Activated naive CD4-positive, alpha-beta T cell treated with anti-CD3 and anti-CD28 coated beads, Interleukin-2, amount 10 ng/mL, durations not matched to agents 7 days and 5 days (primary cell): ENCODE data around the gene NOL7.
A peak's percentile ranks its signal among the peaks of the same experiment; 100 is the strongest.

Experiments used
- CTCF ChIA-PET: fragments of 350-600 bp; sonication (Branson Sonifier 250); formaldehyde crosslinking; loops from one replicate; lab custom pipeline; 2021; ENCODE audit warnings: antibody characterized with exemption; lab: Charles Lee
- DNase-seq: peaks from one replicate; pipeline ENCODE4 v3.0.0-alpha.2; 2020
- H3K27ac Mint-ChIP-seq: one replicate; pipeline ENCODE4 v1.8.0; 2021; ENCODE audit warnings: mild to moderate bottlenecking, moderate library complexity, mixed read lengths
- H3K27me3 Mint-ChIP-seq: one replicate; pipeline ENCODE4 v1.8.0; 2021; ENCODE audit warnings: mild to moderate bottlenecking, mixed read lengths
- H3K36me3 Mint-ChIP-seq: one replicate; pipeline ENCODE4 v1.8.0; 2021; ENCODE audit warnings: mixed read lengths
- H3K4me1 Mint-ChIP-seq: one replicate; pipeline ENCODE4 v1.8.0; 2021; ENCODE audit warnings: mixed read lengths
- H3K4me3 Mint-ChIP-seq: one replicate; pipeline ENCODE4 v1.8.0; 2021; ENCODE audit warnings: mild to moderate bottlenecking, moderate library complexity, mixed read lengths
- H3K9me3 Mint-ChIP-seq: one replicate; pipeline ENCODE4 v1.8.0; 2021; ENCODE audit warnings: mixed read lengths

NOL7 gene

DNA sequence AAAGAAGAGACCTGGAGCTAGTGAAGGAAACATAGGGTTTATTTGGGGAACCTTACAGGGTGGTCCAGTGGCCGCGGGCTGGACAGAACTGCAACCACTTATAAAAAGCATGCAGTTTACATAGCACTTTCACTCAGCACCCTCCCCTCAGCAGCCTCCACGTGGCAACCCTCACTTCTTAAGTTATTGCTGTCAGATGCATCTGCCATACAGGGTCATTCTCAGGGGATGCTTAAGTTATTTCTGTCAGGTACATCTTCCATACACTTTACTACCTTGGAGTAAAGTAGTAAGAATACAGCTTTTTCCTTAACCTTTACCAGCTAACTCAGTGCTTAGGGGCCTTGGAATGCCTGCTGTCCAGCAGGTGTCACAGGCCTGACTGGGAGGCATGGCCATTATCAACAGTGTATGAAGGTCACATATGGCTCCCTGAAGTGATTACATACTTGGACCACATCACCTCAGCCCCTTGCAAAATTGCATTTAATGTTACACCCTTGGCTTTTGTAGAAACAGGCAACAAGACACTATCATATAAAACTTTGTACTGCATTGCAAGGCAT lies 2.0 kb upstream of the NOL7 start:
- Mint-ChIP-seq H3K36me3 (peaks cover 21% of the 10 kb centered on the region), H3K9me3 (no peaks in the 10 kb centered on the region), H3K4me1 (peaks cover 53% of the 10 kb centered on the region), H3K27ac (no peak overlapping the region), H3K4me3 (no peak overlapping the region), H3K27me3 (peaks cover 5% of the 10 kb centered on the region)
- DNase-seq = no peak
- CTCF ChIA-PET = interaction anchor here (2.2 to 3.2 kb wide), 2 partner anchors 12 to 38 kb away, joined by 5 to 18 read pairs; partner anchors contain the start of gene SIRT5

DNA sequence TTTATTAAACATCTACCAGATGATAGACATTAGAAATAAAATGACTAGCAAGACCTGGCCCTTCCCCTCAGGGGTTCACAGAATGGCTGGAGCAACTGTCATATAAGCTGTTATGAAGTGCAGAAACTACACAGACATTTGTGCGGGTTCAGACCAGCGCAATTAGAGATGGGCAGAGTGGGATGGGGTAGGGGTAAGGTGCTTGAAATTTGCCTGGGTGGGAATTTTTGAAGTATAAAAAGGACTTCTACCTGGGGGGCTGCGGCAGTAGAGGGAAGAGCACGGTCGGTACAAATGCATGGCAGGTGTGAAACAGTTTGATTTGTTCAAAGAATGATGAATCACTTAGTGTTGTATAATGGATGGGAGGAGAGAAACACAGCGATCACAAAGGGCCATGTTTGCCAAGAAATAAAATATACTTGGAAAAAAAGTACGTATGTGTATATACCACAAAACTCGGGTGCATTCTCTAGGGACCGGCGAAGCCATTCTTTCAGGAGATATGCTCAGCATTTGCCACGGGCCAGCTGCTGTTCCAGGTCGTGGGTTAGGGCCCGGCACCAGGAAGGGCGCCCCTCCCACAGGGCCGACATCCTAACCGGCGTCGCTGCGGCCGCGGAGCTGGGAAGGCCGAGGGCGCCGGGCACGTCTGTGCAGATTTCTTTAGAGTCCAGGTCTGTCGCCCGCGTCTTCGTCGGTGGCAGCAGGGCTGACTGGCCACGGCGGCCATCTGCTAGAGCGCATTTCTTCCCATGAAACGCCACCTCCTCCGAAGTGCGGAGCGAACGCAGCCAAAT lies 809 bp upstream of the NOL7 start:
- peaks cover 5% of the 10 kb centered on the region for H3K27me3 Mint-ChIP-seq
- peak overlapping the region; percentile 93 for H3K4me3 Mint-ChIP-seq
- no peak for DNase-seq

DNA sequence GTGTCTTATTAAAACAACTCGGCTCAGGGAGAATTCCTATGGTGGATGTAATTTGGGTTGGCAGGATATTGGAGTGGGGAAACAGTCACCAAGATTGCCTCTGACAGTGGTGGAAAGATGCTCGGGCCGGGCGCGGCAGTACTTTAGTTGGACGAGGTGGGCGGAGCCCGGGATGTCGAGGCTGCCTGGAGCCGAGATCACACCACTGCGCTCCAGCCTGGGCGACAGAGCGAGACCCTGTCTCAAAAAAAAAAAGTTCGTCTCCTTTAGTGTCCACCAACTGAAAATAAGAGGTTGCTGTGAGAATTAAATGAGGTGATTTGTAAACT lies 621 bp downstream of the NOL7 start:
- CTCF ChIA-PET = interaction anchor here (0.6 to 3.3 kb wide), 12 partner anchors 9 to 451 kb away, joined by 3 to 21 read pairs (median 4); partner anchors contain the start of genes RANBP9 and SIRT5
- peak; percentile 64 for DNase-seq
- no peaks in the 10 kb centered on the region for H3K9me3 Mint-ChIP-seq
- peaks cover 57% of the 10 kb centered on the region for H3K4me1 Mint-ChIP-seq
- H3K27me3 Mint-ChIP-seq = peaks cover 5% of the 10 kb centered on the region
- H3K27ac Mint-ChIP-seq = peak overlapping the region; percentile 94
- peak overlapping the region; percentile 93 for H3K4me3 Mint-ChIP-seq
- peaks cover 33% of the 10 kb centered on the region for H3K36me3 Mint-ChIP-seq

More for the DNA sequence above, 809 bp upstream of the NOL7 start:
- H3K9me3 Mint-ChIP-seq = no peaks in the 10 kb centered on the region
- H3K27ac Mint-ChIP-seq = peak overlapping the region; percentile 94
- peaks cover 57% of the 10 kb centered on the region for H3K4me1 Mint-ChIP-seq
- peaks cover 28% of the 10 kb centered on the region for H3K36me3 Mint-ChIP-seq
- CTCF ChIA-PET = interaction anchor here (0.7 to 3.3 kb wide), 8 partner anchors 11 to 279 kb away, joined by 3 to 21 read pairs (median 8); partner anchors contain the start of genes RANBP9 and SIRT5

DNA sequence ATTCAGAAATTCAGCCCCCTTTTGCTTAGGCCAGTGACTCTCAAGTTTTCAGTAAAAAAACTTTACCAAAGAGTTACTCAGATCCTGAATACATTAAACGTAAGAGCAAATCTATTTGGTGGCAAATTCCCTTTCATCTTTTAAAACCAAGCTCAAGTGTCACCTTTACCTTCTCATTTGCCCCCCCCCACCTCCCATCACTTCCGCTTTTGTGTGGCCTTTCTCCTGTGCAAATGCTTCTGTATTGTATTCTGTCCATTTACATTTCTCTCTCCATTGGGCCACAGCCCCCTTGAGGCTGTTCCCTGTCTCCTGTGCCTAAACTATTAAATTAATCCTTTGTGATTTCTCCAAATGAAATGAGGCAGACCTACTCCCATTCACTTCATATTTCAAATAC lies 1.9 kb downstream of the NOL7 start:
- CTCF ChIA-PET = interaction anchor here (1.0 to 3.3 kb wide), 5 partner anchors 8 to 450 kb away, joined by 3 to 21 read pairs (median 14); partner anchors contain the start of gene RANBP9
- Mint-ChIP-seq H3K4me1 (peaks cover 50% of the 10 kb centered on the region), H3K4me3 (peak overlapping the region; percentile 93), H3K9me3 (no peaks in the 10 kb centered on the region), H3K27me3 (peaks cover 5% of the 10 kb centered on the region), H3K27ac (peak overlapping the region; percentile 66), H3K36me3 (peaks cover 38% of the 10 kb centered on the region)
- DNase-seq = no peak

DNA sequence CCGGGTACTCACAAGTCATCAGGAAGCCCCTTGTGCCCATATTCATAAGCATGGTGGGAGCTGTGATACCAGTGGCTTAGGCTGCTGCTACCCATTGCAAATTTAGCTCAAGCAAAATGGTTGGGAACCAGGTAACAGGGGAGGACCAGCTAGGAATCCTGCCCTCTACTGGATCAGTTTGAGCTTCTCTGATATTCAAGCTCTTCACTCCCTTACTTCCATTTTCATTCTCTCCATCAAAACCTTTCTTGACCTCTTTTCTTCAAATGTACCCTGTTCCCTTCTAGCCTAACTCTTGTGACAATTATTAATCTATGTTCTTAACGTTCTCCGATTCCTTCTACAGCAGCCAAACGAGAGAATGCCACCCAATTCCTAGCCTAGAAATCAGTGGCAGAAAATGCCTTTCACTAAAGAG lies 9.7 kb downstream of the NOL7 start:
- Mint-ChIP-seq H3K36me3 (peaks cover 67% of the 10 kb centered on the region), H3K27me3 (no peaks in the 10 kb centered on the region), H3K4me1 (peaks cover 7% of the 10 kb centered on the region), H3K27ac (peak overlapping the region; percentile 8), H3K4me3 (no peak overlapping the region), H3K9me3 (no peaks in the 10 kb centered on the region)
- CTCF ChIA-PET = interaction anchor here (0.7 to 2.0 kb wide), 13 partner anchors 9 to 1630 kb away, joined by 3 to 21 read pairs (median 4); partner anchors contain the start of genes NOL7 and SIRT5
- peak; percentile 37 for DNase-seq

DNA sequence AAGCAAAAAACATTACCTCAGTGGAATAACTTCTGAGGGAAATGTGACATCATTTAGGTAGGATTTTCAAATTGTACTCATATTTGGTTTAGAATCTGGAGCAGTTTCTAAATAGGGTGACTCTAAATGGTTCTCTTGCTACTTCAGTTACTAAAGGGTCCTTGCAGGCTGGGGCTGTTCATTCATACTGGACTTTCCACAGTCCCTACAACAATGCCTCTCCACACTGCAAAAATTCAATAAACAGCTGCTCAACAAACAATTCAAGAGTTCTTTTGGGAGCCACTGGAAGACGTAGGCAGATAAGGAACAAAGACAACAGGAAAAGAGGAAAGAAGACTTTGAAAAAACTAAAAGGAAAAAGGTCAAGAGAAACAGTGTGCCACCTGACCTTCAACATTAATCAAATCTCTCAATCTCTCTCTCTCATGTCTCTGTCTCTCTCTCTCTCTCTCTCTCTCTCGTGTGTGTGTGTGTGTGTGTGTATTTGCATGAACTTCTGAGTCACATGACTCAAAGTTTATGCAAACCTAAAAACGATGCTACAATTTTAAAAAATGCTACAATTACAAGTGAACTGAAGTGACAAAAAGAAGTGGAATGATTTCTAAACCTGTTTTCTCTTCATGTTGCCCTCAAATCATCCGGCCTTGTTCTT lies 14.5 kb downstream of the NOL7 start:
- Mint-ChIP-seq H3K27ac (no peak overlapping the region), H3K27me3 (no peaks in the 10 kb centered on the region), H3K36me3 (peaks cover 62% of the 10 kb centered on the region), H3K9me3 (no peaks in the 10 kb centered on the region), H3K4me1 (peaks cover 8% of the 10 kb centered on the region), H3K4me3 (no peak overlapping the region)
- CTCF ChIA-PET = interaction anchor here (0.6 to 3.7 kb wide), 2 partner anchors 14 to 96 kb away, joined by 3 to 10 read pairs; partner anchors contain the start of gene NOL7
- DNase-seq = no peak

DNA sequence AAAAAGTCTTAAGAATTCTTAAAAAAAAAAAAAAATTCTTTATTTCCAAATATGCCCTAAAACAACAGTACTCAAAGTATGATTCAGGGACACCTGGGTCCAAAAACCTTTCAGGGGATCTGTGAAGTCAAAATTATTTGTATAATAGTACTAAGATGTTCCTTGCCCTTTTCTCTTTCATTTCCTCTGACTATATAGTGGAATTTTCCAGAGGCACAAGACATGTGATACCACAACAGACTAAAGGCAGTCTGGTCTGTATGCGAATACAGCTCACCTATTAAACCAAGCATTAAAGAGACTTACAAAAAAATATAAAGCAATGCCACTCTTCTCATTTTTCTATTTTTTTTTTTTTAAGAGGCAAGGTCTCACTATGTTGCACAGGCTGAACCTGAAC lies 15.4 kb downstream of the NOL7 start:
- no peak for DNase-seq
- Mint-ChIP-seq H3K27ac (no peak overlapping the region), H3K36me3 (peaks cover 64% of the 10 kb centered on the region), H3K4me1 (peaks cover 11% of the 10 kb centered on the region), H3K27me3 (no peaks in the 10 kb centered on the region), H3K9me3 (no peaks in the 10 kb centered on the region), H3K4me3 (no peak overlapping the region)
- CTCF ChIA-PET = interaction anchor here (3.7 kb wide), 1 partner anchor 15 kb away, joined by 10 read pairs; the partner anchor contains the start of gene NOL7

DNA sequence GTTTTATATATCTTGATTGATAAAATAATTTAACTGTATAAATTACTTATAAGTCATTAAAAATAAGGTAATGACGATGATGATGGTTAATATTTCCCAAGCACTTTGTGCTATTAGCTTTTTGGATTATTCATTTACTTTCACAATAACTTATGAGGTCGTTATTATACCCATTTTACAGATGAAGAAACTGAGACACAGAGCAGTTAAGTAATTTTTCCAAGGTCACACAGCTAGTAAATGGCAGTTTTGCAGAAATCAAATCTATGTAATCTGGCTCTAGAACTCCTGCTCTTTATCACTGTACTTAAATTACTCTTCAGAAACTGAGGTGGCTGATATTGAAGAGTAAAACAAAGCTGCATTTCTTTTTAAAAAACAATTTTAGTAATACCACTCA lies 18.2 kb downstream of the NOL7 start:
- H3K4me1 Mint-ChIP-seq = peaks cover 34% of the 10 kb centered on the region
- no peak overlapping the region for H3K4me3 Mint-ChIP-seq
- H3K27me3 Mint-ChIP-seq = no peaks in the 10 kb centered on the region
- no peaks in the 10 kb centered on the region for H3K9me3 Mint-ChIP-seq
- DNase-seq = no peak
- peaks cover 66% of the 10 kb centered on the region for H3K36me3 Mint-ChIP-seq
- CTCF ChIA-PET = interaction anchor here (1.4 to 3.4 kb wide), 2 partner anchors 9 to 59 kb away, joined by 4 to 19 read pairs; partner anchors contain the start of gene SIRT5
- no peak overlapping the region for H3K27ac Mint-ChIP-seq

DNA sequence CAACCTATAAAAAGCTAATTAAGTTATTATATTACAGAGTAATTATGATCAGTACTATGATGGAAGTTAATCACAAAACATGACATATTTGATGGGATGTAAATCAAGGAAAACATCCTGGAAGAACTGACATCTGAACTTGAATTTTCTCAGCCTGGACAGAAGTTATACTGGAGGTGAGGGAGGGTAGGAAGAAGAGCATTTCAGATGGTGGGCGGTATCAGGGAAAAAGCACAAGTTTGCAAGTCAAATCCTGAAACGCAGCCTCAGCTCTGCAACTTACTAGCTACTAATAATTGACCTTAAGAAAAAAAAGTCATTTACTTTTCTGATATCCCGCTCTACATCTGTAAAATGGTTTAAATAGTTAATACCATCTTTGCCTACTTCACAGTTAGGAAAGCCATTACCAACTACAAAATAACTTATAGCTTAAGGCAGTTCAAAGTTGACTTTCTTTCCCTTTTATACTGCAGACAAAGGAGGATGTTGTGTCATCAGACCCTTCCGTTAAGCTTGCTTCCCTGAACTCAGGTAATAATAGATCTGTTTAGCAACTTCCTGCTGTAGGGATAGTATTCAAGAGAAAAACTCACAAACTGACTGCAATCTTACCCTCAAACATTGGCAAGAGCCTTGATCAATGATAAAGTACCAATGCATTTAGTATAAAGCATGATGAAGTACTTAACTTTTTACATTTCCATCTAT lies 21.0 kb downstream of the NOL7 start:
- H3K36me3 Mint-ChIP-seq = peaks cover 58% of the 10 kb centered on the region
- CTCF ChIA-PET = interaction anchor here (1.0 to 3.4 kb wide), 3 partner anchors 12 to 143 kb away, joined by 3 to 19 read pairs (median 3); partner anchors contain the start of gene NOL7
- H3K27ac Mint-ChIP-seq = peak overlapping the region; percentile 45
- no peak for DNase-seq
- H3K4me1 Mint-ChIP-seq = peaks cover 34% of the 10 kb centered on the region
- H3K4me3 Mint-ChIP-seq = no peak overlapping the region
- H3K9me3 Mint-ChIP-seq = no peaks in the 10 kb centered on the region
- no peaks in the 10 kb centered on the region for H3K27me3 Mint-ChIP-seq

DNA sequence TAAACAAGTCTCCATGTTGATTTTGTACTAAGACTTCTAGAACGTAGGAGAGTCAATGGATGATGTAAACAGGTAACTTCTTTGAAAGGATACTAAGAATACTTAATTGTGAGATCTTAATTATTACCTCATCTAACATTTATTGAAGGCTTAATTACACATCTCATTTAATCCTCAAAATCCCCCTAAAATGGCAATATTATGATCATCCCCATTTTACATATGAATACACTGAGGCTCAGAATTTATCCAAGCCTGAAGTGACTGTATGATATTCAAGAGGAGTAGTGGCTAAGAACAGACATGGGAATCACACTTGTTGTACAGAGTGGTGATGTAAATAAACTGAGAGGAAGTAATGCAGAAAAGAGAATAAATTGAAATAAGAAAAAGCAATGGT lies 22.9 kb downstream of the NOL7 start:
- CTCF ChIA-PET = interaction anchor here (0.9 kb wide), 1 partner anchor 13 kb away, joined by 3 read pairs; no protein-coding TSS in a partner anchor
- DNase-seq = no peak
- Mint-ChIP-seq H3K4me3 (no peak overlapping the region), H3K36me3 (peaks cover 53% of the 10 kb centered on the region), H3K27me3 (no peaks in the 10 kb centered on the region), H3K27ac (no peak overlapping the region), H3K4me1 (peaks cover 34% of the 10 kb centered on the region), H3K9me3 (no peaks in the 10 kb centered on the region)

DNA sequence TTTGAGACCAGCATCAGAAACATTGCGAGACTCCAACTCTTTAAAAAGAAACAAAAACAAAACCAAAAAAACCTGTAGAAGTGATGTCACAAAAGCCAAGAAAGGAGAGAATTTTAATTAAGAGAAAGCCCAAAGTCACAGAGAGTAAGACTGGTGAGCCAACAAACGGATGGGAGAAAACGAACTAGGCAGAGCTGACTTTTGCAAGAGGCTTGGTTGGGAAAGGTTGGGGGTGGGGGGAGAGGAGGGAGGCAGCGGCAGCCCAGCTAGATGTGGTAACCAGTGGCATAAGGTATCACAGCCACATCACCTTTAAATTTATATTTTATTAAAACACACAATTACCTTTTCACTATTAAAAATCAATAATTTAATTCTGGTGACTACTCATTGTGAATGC lies 23.5 kb downstream of the NOL7 start:
- no peak overlapping the region for H3K4me3 Mint-ChIP-seq
- no peak for DNase-seq
- H3K9me3 Mint-ChIP-seq = no peaks in the 10 kb centered on the region
- H3K27me3 Mint-ChIP-seq = no peaks in the 10 kb centered on the region
- H3K4me1 Mint-ChIP-seq = peaks cover 34% of the 10 kb centered on the region
- H3K36me3 Mint-ChIP-seq = peaks cover 59% of the 10 kb centered on the region
- H3K27ac Mint-ChIP-seq = peak overlapping the region; percentile 29
- CTCF ChIA-PET = interaction anchor here (0.5 to 1.7 kb wide), 2 partner anchors 14 to 50 kb away, joined by 3 to 4 read pairs; no protein-coding TSS in a partner anchor

DNA sequence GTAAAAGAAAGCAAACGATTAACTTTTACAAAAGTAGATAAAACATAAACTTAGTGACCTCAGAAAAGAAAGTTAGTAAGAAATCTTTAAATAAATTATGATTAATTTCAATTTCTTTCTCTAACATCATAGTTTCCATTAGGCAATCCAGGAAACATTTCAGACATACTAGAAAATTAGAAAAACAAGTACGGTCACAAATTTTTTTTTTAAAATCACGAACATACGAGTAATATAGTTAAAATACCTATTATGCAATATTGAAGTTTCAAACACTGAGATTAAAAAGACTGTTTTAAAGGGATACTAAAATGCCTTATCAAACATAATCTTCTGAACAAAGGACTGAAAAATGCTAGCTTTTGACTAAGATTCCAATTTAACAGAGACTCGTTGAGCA lies 26.2 kb downstream of the NOL7 start:
- Mint-ChIP-seq H3K4me3 (no peak overlapping the region), H3K9me3 (no peaks in the 10 kb centered on the region), H3K27me3 (no peaks in the 10 kb centered on the region), H3K27ac (no peak overlapping the region), H3K36me3 (peaks cover 44% of the 10 kb centered on the region), H3K4me1 (peaks cover 20% of the 10 kb centered on the region)
- CTCF ChIA-PET = interaction anchor here (1.2 kb wide), 1 partner anchor 11 kb away, joined by 3 read pairs; no protein-coding TSS in a partner anchor
- no peak for DNase-seq

DNA sequence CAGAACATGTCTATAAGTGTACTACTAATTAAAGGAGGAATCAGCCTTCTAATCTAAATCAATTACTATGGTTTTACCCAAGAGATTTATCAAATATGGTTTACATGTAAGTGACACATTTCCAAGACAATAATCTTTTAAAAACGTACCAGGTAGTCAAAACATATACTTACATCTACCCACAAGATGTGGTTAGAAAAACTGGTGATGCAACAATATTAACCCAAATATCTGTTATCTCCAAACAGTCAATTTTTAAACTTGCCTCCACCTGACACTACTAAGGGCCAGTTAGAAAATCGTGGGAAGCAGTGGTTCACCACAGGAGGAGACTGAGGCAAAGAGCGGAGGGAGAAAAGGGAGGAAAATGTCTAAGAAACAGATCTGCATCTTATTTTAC lies 28.0 kb downstream of the NOL7 start:
- Mint-ChIP-seq H3K9me3 (no peaks in the 10 kb centered on the region), H3K36me3 (peaks cover 35% of the 10 kb centered on the region), H3K4me1 (peaks cover 5% of the 10 kb centered on the region), H3K27me3 (no peaks in the 10 kb centered on the region), H3K27ac (peak overlapping the region; percentile 49), H3K4me3 (no peak overlapping the region)
- no peak for DNase-seq
- CTCF ChIA-PET = interaction anchor here (0.6 kb wide), 1 partner anchor 62 kb away, joined by 3 read pairs; no protein-coding TSS in a partner anchor
